ENCODE results near the gene AHRR. TPM values are rescaled to one million over a fixed set of nuclear protein-coding genes. Genes with fewer than 3 reads are reported as not detected.

AHRR gene
- total and polyA plus RNA-seq, 10 of the 15 experiments (the other 5 are each of a cell fraction or from before 2014, with no cell fraction given) = 0.90 to 35.2 (median 19.2) TPM

GRCh38 chr5:463952-464351 is 142.4 kb downstream of the AHRR start (continued):
- no peak for TF ChIP-seq CUX1 (IDR thresholded peaks at IDR 0.05; ENCODE audit: insufficient replicate concordance, low read depth, low read length)
- TF ChIP-seq ESRRA (IDR thresholded peaks at IDR 0.05; ENCODE audit: low read length) = no peak
- no peak for TF ChIP-seq CHD2 (IDR thresholded peaks at IDR 0.05; ENCODE audit: borderline replicate concordance, low read depth, low read length)
- TF ChIP-seq RCOR1 (conservative IDR thresholded peaks at IDR 0.05; ENCODE audit: low read depth, low read length) = no peak
- TF ChIP-seq RAD21 (IDR thresholded peaks at IDR 0.05; ENCODE audit: insufficient read depth, low read depth, low read length) = no peak
- TF ChIP-seq MYC (IDR thresholded peaks at IDR 0.05; ENCODE audit: insufficient read depth, insufficient read length, insufficient replicate concordance, low read length, severe bottlenecking) = no peak
- no peak for TF ChIP-seq FOXK2 (IDR thresholded peaks at IDR 0.05)
- no peak for TF ChIP-seq IRF5 (IDR thresholded peaks at IDR 0.05; ENCODE audit: borderline replicate concordance)
- TF ChIP-seq E4F1 (IDR thresholded peaks at IDR 0.05; ENCODE audit: borderline replicate concordance, partially characterized antibody) = no peak
- TF ChIP-seq KAT2A (conservative IDR thresholded peaks at IDR 0.05; ENCODE audit: control insufficient read depth, low read depth, low read length) = no peak
- TF ChIP-seq POLR2AphosphoS2 (IDR thresholded peaks at IDR 0.05; ENCODE audit: low read depth, low read length) = no peak
- TF ChIP-seq EGR1 (IDR thresholded peaks at IDR 0.05; ENCODE audit: borderline replicate concordance in 1 of 2, low read depth in 2 of 2, low read length in 2 of 2) = peak in 1 of 2 experiments; percentile 89; a peak in 2 of 3 replicates
- no peak for TF ChIP-seq TARDBP (IDR thresholded peaks at IDR 0.05; ENCODE audit: borderline replicate concordance)
- no peak for TF ChIP-seq ZNF592 (IDR thresholded peaks at IDR 0.05)
- no peak for TF ChIP-seq POLR2A (IDR thresholded peaks at IDR 0.05; ENCODE audit: low read depth, low read length)
- peak; percentile 85 for TF ChIP-seq SPI1 (IDR thresholded peaks at IDR 0.05; ENCODE audit: borderline replicate concordance, insufficient read depth, low read depth, low read length)
- TF ChIP-seq NFYA (IDR thresholded peaks at IDR 0.05; ENCODE audit: borderline replicate concordance, low read depth, low read length) = no peak

All from GM12878 (cell line).